Hepatocyte (in vitro differentiated cells): Measurements from ENCODE around the gene DNAH3.

ENCODE experiments used
- EZH2 ChIP-seq: fragments of 200-600 bp; sonication (generic); IDR thresholded peaks from 2 replicates; pipeline ENCODE4 v1.6.1; 2016; ENCODE audit warnings: antibody characterized with exemption, mild to moderate bottlenecking, borderline replicate concordance
- TF ChIP-seq, protein P1 (sequence below): fragments of 200-600 bp; sonication (generic); IDR thresholded peaks from 2 replicates; pipeline ENCODE4 v1.5.1; 2016; ENCODE audit warnings: antibody characterized with exemption, mild to moderate bottlenecking; ENCODE audit not compliant: poor library complexity

DNA sequence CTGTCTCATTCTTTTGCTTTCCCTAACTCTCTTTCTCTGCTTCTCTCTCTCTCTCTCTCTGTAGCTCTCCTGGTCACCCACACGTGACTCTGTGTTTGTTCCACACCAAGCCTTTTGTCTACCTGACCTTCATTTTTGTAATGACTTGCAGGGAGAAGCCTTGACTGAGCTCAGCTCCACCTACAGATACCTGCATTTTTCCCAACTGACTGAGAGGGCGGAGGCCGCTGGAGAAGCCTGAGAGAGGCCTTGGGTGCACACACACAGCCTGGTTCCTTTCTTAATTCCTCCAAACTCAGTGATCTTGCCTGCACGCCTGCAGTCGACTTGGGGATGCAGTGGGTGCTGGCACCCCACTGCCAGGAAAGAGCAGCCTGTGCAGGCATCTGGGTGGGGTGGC lies 181.3 kb downstream of the DNAH3 start:
- TF ChIP-seq, protein P1, sequence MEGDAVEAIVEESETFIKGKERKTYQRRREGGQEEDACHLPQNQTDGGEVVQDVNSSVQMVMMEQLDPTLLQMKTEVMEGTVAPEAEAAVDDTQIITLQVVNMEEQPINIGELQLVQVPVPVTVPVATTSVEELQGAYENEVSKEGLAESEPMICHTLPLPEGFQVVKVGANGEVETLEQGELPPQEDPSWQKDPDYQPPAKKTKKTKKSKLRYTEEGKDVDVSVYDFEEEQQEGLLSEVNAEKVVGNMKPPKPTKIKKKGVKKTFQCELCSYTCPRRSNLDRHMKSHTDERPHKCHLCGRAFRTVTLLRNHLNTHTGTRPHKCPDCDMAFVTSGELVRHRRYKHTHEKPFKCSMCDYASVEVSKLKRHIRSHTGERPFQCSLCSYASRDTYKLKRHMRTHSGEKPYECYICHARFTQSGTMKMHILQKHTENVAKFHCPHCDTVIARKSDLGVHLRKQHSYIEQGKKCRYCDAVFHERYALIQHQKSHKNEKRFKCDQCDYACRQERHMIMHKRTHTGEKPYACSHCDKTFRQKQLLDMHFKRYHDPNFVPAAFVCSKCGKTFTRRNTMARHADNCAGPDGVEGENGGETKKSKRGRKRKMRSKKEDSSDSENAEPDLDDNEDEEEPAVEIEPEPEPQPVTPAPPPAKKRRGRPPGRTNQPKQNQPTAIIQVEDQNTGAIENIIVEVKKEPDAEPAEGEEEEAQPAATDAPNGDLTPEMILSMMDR = no peak
- TF ChIP-seq EZH2 = no peak
